GM12873 (cell line): Measurements from ENCODE around the gene PRKCZ.
A peak's percentile ranks its signal among the peaks of the same experiment; 100 is the strongest.

Source experiments
- TF ChIP-seq, protein P1 (sequence below): IDR thresholded peaks from 2 replicates; pipeline ENCODE4 v1.5.1; 2012; ENCODE audit warnings: low read depth, mild to moderate bottlenecking, moderate library complexity, low read length, control low read depth; ENCODE audit not compliant: insufficient read depth; ENCODE audit errors: missing control alignments

The PRKCZ gene

GRCh38 chr1:2085080-2085479 lies 34.9 kb downstream of the PRKCZ start:
- TF ChIP-seq, protein P1, sequence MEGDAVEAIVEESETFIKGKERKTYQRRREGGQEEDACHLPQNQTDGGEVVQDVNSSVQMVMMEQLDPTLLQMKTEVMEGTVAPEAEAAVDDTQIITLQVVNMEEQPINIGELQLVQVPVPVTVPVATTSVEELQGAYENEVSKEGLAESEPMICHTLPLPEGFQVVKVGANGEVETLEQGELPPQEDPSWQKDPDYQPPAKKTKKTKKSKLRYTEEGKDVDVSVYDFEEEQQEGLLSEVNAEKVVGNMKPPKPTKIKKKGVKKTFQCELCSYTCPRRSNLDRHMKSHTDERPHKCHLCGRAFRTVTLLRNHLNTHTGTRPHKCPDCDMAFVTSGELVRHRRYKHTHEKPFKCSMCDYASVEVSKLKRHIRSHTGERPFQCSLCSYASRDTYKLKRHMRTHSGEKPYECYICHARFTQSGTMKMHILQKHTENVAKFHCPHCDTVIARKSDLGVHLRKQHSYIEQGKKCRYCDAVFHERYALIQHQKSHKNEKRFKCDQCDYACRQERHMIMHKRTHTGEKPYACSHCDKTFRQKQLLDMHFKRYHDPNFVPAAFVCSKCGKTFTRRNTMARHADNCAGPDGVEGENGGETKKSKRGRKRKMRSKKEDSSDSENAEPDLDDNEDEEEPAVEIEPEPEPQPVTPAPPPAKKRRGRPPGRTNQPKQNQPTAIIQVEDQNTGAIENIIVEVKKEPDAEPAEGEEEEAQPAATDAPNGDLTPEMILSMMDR: no peak

DNA sequence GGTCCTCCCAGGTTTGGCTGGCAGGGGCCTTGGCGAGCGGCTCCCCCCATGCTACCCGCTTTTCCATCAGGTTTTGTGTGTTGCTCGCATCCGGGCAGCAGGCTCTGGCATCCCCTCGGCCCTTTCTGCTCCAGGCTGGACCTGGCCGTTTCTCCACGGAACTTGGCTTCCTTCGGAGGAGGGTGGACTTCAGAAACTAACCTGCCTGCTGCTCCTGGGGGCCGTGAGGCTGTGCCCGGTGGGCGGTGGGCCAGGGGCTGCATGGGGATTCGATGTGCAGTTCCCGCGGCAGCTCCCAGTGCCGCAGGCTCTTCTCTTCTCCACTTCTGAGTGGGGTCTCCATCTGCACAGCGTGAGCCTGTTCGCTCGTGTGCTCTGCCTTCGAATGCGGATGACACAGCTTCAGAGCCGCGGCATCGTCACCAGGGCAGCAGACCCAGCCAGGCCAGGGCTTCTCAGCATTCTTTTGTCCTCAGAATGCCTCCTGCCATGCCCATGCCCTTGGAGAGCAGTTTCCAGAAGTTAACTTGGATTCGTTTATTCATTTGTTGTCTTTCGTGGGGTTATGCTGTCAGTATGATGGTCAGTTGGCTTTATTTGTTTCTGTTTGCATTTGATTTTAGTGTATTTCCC lies 36.4 kb downstream of the PRKCZ start:
- TF ChIP-seq, protein P1: no peak

DNA sequence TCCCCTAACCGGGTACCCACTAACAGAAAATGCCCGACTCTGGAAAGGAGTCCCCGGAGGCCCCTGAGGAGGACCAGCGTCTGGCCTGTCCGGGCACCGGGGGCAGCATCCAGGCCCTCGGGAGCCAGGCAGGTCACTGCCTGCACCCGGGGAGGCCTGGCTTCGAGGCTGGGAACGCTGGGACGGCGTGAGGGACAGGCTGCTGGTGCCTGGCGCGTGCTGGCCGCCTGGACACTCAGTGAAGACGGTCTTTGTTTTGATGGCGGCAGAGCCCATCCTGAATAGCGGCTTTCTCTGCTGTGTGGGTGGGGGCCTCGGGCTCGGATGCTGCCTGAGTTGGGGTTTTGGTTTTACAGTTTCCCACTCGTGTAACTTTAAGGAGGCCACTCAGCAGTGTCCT lies 37.6 kb downstream of the PRKCZ start:
- TF ChIP-seq, protein P1: no peak

GRCh38 chr1:2088458-2088857 lies 38.2 kb downstream of the PRKCZ start:
- TF ChIP-seq, protein P1: no peak

DNA sequence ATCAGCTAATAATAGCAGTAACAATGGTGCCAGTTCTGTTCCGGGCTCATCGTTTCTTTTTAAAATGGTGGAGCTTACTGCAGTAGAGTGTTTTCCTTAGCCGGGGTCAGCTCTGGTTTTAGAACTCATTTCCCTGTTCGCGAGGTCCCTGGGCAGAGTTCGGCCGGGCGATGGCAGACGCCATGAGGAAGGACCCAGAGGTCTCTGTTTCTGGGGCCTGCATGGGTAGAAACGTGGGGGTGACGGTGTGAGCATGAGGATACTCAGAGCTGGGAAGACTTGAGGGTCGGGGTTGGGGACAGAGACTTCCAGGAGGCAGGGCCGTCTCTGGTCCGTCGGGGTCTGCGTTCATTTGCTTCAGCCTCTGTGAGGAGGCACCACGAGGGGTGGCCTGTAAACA lies 38.8 kb downstream of the PRKCZ start:
- TF ChIP-seq, protein P1: no peak

DNA sequence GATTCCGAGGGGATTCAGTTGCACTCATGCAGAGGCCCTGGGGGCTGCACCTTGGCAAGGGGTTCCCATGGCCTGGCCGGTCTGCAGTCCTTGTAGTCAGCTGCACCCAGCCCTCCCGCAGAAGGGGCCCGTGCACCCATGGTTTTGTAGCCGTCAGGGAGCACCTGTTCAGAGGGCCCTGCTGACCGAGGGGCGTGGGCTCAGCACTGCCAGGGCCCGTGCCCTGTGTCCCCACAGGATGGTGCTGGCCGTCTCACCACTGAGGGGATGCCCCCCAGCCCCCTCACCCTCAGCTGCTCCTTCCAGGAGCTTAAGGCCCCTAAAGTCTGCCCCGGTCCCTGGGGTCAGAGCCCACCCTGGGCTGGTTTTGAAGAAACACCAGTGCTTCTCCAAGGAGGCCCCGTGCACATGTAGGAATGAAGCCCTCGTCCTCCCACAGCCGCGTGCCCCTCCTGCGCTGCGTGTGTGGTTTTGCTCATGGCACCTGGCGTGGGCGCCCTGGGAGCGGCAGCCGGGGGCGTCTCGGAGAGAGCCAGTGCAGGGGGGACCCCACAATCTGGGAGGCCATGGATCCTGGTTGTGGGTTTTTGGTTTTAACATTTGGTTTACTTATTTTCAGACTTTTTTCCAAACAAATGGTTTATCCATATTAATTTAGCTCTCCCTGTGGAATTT lies 40.1 kb downstream of the PRKCZ start:
- TF ChIP-seq, protein P1: no peak

DNA sequence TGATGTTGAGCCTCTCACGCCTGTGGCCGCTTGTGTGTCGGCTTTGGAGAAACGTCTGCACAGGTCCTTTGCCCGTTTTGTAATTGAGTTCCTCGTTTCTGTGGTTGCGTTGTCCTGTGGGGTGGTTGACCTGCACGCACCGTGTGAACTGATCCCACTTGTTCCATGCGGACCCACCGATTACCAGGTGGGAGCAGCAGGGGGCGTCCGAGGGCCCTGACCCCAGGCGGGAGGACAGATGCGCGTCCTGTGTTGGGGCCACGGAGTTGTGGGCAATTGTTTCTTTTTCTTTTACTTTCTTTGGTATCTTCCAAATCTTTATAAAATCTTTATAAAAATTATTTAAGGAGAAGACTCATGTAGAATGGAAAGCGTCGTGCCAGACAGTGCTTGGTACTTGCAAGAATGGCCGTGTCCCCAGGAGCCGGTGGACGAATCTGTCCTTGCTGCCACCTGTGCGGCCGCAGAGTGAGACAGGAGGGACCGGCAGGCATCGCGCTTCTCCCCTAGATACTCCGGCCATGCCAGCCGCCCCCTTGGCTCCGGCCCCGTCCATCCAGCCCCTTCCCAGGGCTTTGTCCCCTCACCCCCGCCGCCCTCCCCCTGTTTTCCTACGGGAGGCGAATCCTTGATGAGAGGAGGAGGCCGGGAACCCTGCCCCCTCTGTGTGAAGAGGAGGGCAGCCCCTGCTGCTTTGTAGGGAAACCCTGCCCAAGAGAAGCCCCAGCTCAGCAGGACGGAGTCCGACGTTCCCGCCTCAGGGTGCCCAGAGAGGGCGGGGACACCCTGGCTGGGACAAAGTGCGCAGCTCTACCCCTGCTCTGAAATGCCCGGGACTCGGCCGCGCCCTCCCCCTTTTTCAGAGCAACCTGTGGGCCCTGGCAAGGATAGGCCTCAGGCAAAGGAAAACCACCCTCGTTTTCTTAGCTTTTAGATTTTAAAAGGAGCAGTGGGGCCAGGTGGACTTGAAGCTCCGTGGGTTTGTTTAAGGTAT lies 41.7 kb downstream of the PRKCZ start:
- TF ChIP-seq, protein P1: peak; percentile 66
